SKM-1 treated with dmso at 0.1 percent for 144 hours (cell line): ENCODE data around the gene ADA.

Source experiments
- DNase-seq: peaks from one replicate; lab custom pipeline; 2025; ENCODE audit not compliant: unreplicated experiment; lab: John Stamatoyannopoulos, UW

ADA gene

GRCh38 chr20:44646023-44646640, 5.4 kb downstream of the ADA start:
- peak; percentile 92 for DNase-seq

DNA sequence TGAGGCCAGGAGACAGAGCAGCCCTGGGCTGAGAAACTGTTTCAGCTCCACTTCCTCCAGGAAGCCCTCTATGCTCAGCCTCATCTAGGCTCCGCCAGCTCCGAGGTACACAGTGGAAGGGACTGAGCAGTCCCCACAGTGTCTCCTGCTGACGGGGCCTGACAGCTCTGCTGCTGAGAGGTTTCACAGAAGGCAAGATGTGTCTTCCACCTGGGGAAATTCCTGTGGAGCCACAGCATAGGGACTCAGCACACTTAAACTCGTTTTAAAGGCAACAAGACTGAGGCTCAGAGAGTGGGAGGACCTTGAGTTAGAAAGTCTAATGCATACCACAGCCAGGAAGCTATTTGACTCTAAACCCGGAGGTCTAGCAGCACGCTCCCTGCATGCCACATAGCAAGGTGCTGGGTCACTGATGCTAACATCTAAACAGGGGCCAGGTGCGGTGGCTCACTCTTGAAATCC, 6.8 kb downstream of the ADA start:
- DNase-seq: no peak

- no peak for DNase-seq
Measured at GRCh38 chr20:44644230-44644617, 7.3 kb downstream of the ADA start.

GRCh38 chr20:44643596-44644229, 7.8 kb downstream of the ADA start:
- no peak for DNase-seq

DNA sequence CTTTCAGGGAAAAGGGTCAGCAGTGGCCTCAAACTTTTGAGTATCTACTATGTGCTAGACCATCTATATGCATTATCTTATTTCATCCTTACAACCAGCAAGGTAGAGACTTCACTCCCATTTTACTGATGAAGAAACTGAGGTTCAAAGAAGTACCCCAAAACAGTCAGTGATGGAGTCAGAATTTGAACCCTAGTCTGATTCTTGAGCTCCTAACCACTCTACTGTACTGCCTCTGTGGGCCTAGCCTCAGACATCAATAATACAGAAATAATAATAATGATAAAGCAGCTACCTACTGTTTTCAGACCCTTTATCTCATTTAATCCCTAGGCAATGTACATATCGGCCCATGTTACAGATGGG, 8.4 kb downstream of the ADA start:
- DNase-seq: no peak

DNA sequence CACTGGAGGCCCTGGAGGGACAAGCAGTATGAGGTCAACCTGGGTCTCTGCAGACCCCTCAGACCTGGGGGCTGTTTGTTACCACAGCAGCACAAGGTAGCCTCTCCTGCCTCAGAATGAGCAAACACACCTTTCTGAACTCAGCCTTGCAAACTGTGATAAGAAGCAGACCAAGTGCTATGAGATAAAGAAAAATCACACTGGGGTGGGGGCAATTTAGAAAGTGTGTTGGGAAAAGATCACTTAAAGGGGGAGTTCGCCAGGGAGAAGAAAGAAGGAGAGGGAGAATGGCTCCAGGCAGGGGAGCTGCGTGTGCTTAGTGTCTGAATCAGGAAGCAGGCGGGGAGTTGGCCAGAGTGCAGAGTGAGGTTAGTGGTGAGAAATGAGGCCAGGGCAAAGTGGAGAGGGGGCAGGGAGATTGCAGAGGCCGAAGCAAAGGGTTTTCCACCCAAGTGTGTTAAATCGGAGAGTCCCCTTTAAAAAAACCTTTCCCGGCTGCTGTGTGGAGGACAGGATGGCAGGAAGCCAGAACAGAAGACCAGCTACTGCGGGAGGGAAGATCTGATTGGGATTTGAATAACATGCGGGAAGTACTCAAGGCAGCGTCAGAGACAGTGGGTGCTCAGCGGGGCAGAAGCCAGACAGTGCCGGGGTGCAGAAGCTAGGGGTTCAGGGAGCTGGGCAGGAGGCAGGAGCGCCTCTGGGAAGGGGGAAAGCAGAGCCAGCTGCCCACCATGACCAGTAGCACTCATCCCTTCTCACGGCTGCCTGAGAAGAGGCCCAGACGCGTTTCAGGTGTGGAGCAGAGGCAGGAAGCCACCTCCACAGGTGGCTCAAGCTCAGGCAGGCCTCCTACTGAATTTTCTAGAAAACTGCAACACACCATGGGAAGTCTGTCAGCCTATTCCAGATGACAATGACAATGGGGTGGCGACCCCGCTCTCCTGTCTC, 9.0 kb downstream of the ADA start:
- DNase-seq: peak; percentile 76

DNA sequence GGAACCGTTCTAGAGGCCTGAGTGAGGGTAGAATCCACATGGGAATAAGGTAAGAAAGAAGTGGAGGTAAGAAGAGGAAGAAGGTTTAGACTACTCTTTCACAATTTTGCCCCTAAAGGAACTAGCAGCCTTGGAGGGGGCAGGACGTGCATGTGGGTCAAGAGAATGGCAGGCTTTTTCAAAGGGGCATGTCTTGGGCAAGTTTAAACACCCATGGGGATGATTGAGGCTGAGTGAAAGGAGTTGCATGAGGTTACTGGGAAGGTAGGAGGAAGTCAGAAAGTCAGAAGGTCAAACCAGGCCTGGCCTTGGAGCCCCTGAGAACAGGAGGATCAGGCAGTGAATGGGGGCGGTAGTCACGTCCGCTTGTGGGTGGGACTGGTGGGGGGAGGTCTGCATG, 10.2 kb downstream of the ADA start:
- DNase-seq: peak; percentile 89

- DNase-seq: no peak
Measured at GRCh38 chr20:44640522-44640921, 11.0 kb downstream of the ADA start.

- no peak for DNase-seq
Measured at GRCh38 chr20:44637522-44638372, 13.8 kb downstream of the ADA start.

GRCh38 chr20:44637042-44637441, 14.5 kb downstream of the ADA start:
- DNase-seq: no peak

GRCh38 chr20:44635877-44636276, 15.6 kb downstream of the ADA start:
- DNase-seq: no peak

DNA sequence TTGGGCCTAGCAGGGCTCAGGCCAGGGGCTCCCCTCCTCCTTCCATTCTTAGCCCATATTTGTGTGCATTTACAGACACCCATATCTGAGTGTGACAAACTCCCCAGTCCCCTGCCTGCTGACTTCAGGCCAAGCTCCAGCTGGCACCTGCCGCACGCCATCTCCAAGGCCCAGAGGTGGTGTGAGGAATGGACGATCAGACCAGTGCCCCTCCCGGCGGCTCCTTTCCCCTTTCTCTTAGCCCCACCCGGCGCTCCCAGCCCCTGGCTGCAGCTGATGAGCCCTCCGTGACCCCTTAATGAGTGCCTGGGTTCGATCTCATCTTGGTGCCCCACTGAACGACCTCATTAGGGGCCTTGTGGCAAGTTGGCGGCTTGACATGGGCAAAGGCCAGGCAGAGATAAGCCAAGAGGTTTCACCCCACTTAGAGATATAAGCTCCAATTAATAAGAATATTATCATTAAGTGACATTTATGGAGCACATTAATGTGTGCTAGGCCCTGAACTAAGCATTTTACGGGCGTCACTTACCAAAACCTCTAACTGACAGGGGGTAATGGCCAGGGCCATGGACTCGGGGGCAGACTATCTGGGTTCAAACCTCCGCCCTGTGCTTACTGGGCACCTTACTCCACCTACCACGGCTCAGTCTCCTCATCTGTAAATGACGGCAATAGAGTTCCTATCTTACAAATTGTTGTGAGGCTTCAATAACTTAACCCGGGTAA, 17.5 kb downstream of the ADA start:
- no peak for DNase-seq

DNA sequence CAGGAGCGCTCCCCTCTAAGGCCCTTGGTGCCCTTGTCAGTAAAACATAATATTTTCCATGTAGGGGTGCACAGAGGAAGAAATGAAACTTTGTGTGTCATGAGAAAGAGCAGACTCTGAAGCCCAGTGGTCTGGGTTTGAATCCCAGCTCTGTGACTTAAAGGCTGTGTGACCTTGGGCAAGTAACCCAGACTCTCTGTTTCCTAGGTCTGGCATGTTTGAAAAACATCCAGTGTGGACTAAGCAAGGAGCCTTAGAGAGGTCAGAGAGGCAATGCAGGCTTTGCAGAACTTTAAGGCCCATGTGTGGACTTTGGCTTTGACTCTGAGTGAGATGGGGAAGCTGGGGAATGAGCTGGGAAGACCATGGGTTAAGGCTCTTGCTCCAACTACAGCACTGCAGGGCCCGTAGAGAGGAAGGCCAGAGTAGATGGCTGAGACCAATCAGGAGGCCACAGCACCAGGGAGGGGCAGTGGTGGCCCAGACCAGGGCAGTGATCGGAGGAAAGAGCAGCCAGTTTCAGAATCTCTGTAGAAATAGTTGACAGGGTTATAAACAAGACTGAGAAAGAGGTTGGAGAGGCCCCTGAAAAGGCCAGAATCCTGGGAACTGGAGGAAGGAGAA, 18.2 kb downstream of the ADA start:
- DNase-seq: no peak

DNA sequence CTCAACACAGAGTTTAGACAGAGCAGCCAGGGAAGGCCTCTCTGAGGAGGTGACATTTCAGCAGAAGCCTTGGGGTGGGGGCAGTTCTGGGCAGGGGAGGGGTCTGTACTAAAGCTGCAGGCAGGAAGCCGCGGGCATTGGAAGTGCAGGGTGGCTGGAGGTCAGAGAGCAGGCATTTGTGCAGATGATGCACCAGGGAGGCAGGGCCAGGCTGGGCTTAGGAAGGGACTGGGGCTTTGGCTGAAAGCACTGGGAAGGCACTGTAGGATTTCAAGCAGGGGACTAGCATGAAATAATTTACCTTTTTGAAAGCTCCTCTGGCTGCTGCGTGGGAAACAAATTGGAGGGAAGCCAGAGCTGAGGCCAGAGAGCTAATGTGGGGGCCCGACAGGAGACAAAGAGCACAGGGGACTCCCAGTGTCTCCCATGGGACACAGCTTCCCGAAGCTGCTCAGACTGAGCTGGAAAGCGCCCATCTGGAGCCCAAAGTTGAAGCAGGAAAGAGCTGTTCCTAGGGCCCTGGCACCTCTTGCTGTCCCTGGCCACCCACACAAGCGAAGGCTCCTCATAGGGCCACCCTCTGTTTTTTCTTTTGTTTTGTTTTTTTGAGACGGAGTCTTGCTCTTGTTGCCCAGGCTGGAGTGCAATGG, 19.3 kb downstream of the ADA start:
- no peak for DNase-seq

DNA sequence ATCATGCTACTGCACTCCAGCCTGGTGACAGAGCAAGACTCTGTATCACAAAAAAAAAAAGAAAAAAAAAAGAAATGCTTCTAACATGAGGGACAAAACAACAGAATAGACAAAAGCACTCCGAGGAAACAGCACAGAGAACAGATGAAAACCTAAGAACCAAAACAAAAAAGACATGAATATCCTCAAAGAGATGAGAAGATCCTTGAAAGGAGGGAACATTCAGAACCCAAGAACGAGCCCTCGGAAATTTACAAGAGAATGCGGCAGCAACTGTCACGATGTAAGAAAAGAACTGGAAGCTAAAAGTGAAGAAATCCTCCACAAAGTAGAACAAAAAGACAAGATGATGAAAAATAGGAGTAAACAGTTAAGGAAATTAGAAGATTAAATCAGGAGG, 21.2 kb downstream of the ADA start:
- DNase-seq: no peak

- DNase-seq: no peak
Measured at GRCh38 chr20:44629542-44629941, 22.0 kb downstream of the ADA start.

GRCh38 chr20:44629017-44629385, 22.5 kb downstream of the ADA start:
- DNase-seq: no peak

- DNase-seq: no peak
Measured at GRCh38 chr20:44627364-44628010, 24.0 kb downstream of the ADA start.

- DNase-seq: no peak
Measured at GRCh38 chr20:44626278-44626677, 25.2 kb downstream of the ADA start.
